NCI-H69 (cell line): ENCODE measurements around the gene LGI4.

Experiments
- DNase-seq: peaks from one replicate; lab custom pipeline; 2025; lab: John Stamatoyannopoulos, UW

The LGI4 gene

GRCh38 chr19:35134601-35135242, at the start of gene LGI4:
Gene LGI4 (minus strand): TSS chr19:35135059. CDS start chr19:35134680, 379 bp downstream.
- no peak for DNase-seq

GRCh38 chr19:35184267-35184666, 49.4 kb upstream of the LGI4 start:
- DNase-seq: no peak

GRCh38 chr19:35181387-35181786, 46.5 kb upstream of the LGI4 start:
- no peak for DNase-seq

- no peak for DNase-seq
Observed at GRCh38 chr19:35179830-35180229, 45.0 kb upstream of the LGI4 start.

GRCh38 chr19:35178701-35179100, 43.8 kb upstream of the LGI4 start:
- no peak for DNase-seq

- no peak for DNase-seq
Observed at GRCh38 chr19:35177377-35178274, 42.8 kb upstream of the LGI4 start.

GRCh38 chr19:35176181-35176570, 41.3 kb upstream of the LGI4 start:
- no peak for DNase-seq

GRCh38 chr19:35174226-35174625, 39.4 kb upstream of the LGI4 start:
- DNase-seq: no peak

- no peak for DNase-seq
Observed at GRCh38 chr19:35171730-35172129, 36.9 kb upstream of the LGI4 start.

GRCh38 chr19:35170359-35171061, 35.7 kb upstream of the LGI4 start:
- DNase-seq: no peak

GRCh38 chr19:35169221-35169995, 34.5 kb upstream of the LGI4 start:
- no peak for DNase-seq

- peak; percentile 54 for DNase-seq
Observed at GRCh38 chr19:35168196-35168595, 33.3 kb upstream of the LGI4 start.

GRCh38 chr19:35167251-35168119, 32.6 kb upstream of the LGI4 start:
- no peak for DNase-seq

- no peak for DNase-seq
Observed at GRCh38 chr19:35166100-35167063, 31.5 kb upstream of the LGI4 start.

GRCh38 chr19:35165200-35166058, 30.6 kb upstream of the LGI4 start:
- DNase-seq: no peak

- DNase-seq: no peak
Observed at GRCh38 chr19:35164418-35164817, 29.6 kb upstream of the LGI4 start.

- no peak for DNase-seq
Observed at GRCh38 chr19:35162471-35163326, 27.8 kb upstream of the LGI4 start.

- no peak for DNase-seq
Observed at GRCh38 chr19:35161434-35161743, 26.5 kb upstream of the LGI4 start.
